ENCODE measurements around the gene NPM3. TPM values are rescaled to one million over a fixed set of nuclear protein-coding genes. Genes with fewer than 3 reads are reported as not detected.
A peak's percentile ranks its signal among the peaks of the same experiment; 100 is the strongest.

NPM3 gene
- total RNA-seq, 4 donors from 2014 or later: 13.3 to 60.5 (median 31.1) TPM

- H3K36me3 ChIP-seq: no peaks in the 10 kb centered on the region
- TF ChIP-seq CTCF (IDR thresholded peaks at IDR 0.05) (no peak), EP300 (IDR thresholded peaks at IDR 0.05) (no peak), POLR2A (IDR thresholded peaks at IDR 0.05) (no peak), POLR2AphosphoS5 (IDR thresholded peaks at IDR 0.05) (no peak)
- no peak overlapping the region for H3K4me3 ChIP-seq
- H3K27me3 ChIP-seq: peaks cover 46% of the 10 kb centered on the region
- H3K9me3 ChIP-seq: no peaks in the 10 kb centered on the region
- no peaks in the 10 kb centered on the region for H3K4me1 ChIP-seq
- no peak overlapping the region for H3K27ac ChIP-seq
- DNase-seq (ENCODE audit: low spot score in 2 of 2): peak; percentile 21 to 44
- 64% methylated on average over 6 of the region's 6 CpGs for WGBS
Measured at GRCh38 chr10:101767600-101767945, 15.7 kb downstream of the NPM3 start.

- Histone ChIP-seq H3K9me3 (no peaks in the 10 kb centered on the region), H3K4me1 (no peaks in the 10 kb centered on the region), H3K27ac (no peak overlapping the region), H3K4me3 (no peak overlapping the region), H3K36me3 (no peaks in the 10 kb centered on the region), H3K27me3 (peaks cover 40% of the 10 kb centered on the region)
- TF ChIP-seq CTCF (IDR thresholded peaks at IDR 0.05) (no peak), POLR2AphosphoS5 (IDR thresholded peaks at IDR 0.05) (no peak), POLR2A (IDR thresholded peaks at IDR 0.05) (no peak), EP300 (IDR thresholded peaks at IDR 0.05) (no peak)
- 78% methylated on average over 12 of the region's 12 CpGs for WGBS
- peak; percentile 35 to 72 for DNase-seq (ENCODE audit: low spot score in 2 of 2)
Measured at GRCh38 chr10:101766753-101767599, 16.3 kb downstream of the NPM3 start.

- Histone ChIP-seq H3K36me3 (no peaks in the 10 kb centered on the region), H3K27ac (no peak overlapping the region), H3K9me3 (no peaks in the 10 kb centered on the region), H3K4me3 (no peak overlapping the region), H3K27me3 (peaks cover 33% of the 10 kb centered on the region), H3K4me1 (no peaks in the 10 kb centered on the region)
- DNase-seq (ENCODE audit: low spot score in 2 of 2): peak in 1 of 2 donors; percentile 54
- TF ChIP-seq POLR2A (IDR thresholded peaks at IDR 0.05) (no peak), POLR2AphosphoS5 (IDR thresholded peaks at IDR 0.05) (no peak), CTCF (IDR thresholded peaks at IDR 0.05) (no peak), EP300 (IDR thresholded peaks at IDR 0.05) (no peak)
- WGBS: 76% methylated on average over 6 of the region's 6 CpGs
Measured at GRCh38 chr10:101766306-101766705, 16.9 kb downstream of the NPM3 start.

GRCh38 chr10:101763141-101763846, 20.0 kb downstream of the NPM3 start:
- WGBS: 84% methylated on average over 10 of the region's 10 CpGs
- no peak overlapping the region for H3K4me3 ChIP-seq
- no peak for DNase-seq (ENCODE audit: low spot score in 2 of 2)

More at GRCh38 chr10:101763141-101763846, 20.0 kb downstream of the NPM3 start:
- Histone ChIP-seq H3K27me3 (peaks cover 12% of the 10 kb centered on the region), H3K36me3 (no peaks in the 10 kb centered on the region), H3K9me3 (no peaks in the 10 kb centered on the region), H3K4me1 (no peaks in the 10 kb centered on the region), H3K27ac (no peak overlapping the region)
- TF ChIP-seq POLR2A (IDR thresholded peaks at IDR 0.05) (no peak), POLR2AphosphoS5 (IDR thresholded peaks at IDR 0.05) (no peak), EP300 (IDR thresholded peaks at IDR 0.05) (no peak), CTCF (IDR thresholded peaks at IDR 0.05) (no peak)

Data from suprapubic skin (tissue), 4 donors.